Effector memory CD8-positive, alpha-beta T cell (primary cell): ENCODE data around the gene AMY1C.
"Not testable (repeated sequence)": the region's sequence is repeated elsewhere in the genome, so short reads cannot be mapped to it uniquely, and the experiment has no call there.

Experiments used
- ATAC-seq: fragments of 150-1000 bp; cut with Tn5 transposase; replicated peaks from 2 replicates; pipeline ENCODE4 v1.10.0; 2021; ENCODE audit warnings: mild to moderate bottlenecking, moderate library complexity
- DNase-seq, 3 experiments: peaks; one replicate each; pipeline ENCODE4 v3.0.0; 2021
- H3K27ac Mint-ChIP-seq, 2 donors: one replicate each; pipeline ENCODE4 v1.8.0; 2022; ENCODE audit warnings: mild to moderate bottlenecking in 2 of 2, mixed read lengths in 2 of 2, moderate library complexity in 2 of 2
- H3K27me3 Mint-ChIP-seq, 2 donors: one replicate each; pipeline ENCODE4 v1.8.0; 2022; ENCODE audit warnings: mixed read lengths in 2 of 2
- H3K36me3 Mint-ChIP-seq: one replicate; pipeline ENCODE4 v1.8.0; 2022; ENCODE audit warnings: mild to moderate bottlenecking, moderate library complexity, mixed read lengths; ENCODE audit not compliant: insufficient read depth
- H3K4me1 Mint-ChIP-seq, 2 donors: one replicate each; pipeline ENCODE4 v1.8.0; 2022; ENCODE audit warnings: low read depth in 2 of 2, mixed read lengths in 2 of 2
- H3K4me3 Mint-ChIP-seq, 2 donors: one replicate each; pipeline ENCODE4 v1.8.0; 2022; ENCODE audit warnings: mild to moderate bottlenecking in 2 of 2, mixed read lengths in 2 of 2, moderate library complexity in 2 of 2
- H3K9me3 Mint-ChIP-seq, 2 donors: one replicate each; pipeline ENCODE4 v1.8.0; 2022; ENCODE audit warnings: mixed read lengths in 2 of 2
- total RNA-seq, 9 experiments: gene quantifications; one replicate each; lab custom pipeline; 2026; lab: John Stamatoyannopoulos, UW

AMY1C gene
- total RNA-seq = 0 reads per million in 9 experiments

DNA sequence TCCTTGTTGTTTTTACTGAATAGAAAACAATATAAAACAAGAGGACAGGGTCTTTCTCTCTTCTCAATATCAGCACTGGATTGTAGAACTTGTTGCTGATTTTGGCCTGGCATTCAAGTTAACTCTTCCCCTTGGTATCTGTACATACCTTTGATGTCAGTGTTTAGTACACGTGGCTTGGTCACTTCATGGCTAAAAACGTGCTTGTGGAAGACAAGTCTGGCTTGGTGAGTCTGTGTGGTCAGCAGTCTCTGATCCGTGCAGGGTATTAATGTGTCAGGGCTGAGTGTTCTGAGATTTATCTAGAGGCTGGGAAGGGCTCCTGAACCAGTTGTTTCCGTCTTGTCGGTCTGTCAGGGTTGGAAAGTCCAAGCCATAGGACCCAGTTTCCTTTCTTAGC, at the start of gene AMY1C:
TSS of gene AMY1C (plus strand) at position 301 of the 400 bp plus-strand sequence. CDS start 572 bp downstream, outside the sequence.
- not testable (repeated sequence) for H3K27ac Mint-ChIP-seq, DNase-seq, ATAC-seq, H3K36me3 Mint-ChIP-seq, H3K9me3 Mint-ChIP-seq, H3K4me3 Mint-ChIP-seq, H3K27me3 Mint-ChIP-seq, H3K4me1 Mint-ChIP-seq

DNA sequence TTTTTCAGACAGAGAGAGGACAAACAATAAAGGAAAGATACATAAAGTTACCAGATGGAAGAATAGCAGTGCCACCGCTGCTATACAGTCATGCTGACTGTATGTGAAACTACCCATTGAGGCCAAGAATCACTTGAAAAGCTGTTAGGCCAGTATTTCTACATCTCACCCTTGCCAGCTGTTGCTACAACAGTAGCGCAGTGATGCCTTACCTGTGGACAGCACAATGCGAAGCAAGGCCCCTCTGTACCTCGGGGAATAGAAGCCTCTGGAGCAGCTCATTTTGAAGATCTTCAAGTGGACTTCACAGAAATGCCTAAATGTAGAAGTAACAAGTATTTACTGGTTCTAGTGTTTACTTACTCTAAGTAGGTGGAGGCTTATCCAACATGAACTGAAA, 49.0 kb upstream of the AMY1C start:
- not testable (repeated sequence) for H3K9me3 Mint-ChIP-seq, H3K27me3 Mint-ChIP-seq, ATAC-seq, H3K27ac Mint-ChIP-seq, DNase-seq, H3K36me3 Mint-ChIP-seq, H3K4me3 Mint-ChIP-seq, H3K4me1 Mint-ChIP-seq

DNA sequence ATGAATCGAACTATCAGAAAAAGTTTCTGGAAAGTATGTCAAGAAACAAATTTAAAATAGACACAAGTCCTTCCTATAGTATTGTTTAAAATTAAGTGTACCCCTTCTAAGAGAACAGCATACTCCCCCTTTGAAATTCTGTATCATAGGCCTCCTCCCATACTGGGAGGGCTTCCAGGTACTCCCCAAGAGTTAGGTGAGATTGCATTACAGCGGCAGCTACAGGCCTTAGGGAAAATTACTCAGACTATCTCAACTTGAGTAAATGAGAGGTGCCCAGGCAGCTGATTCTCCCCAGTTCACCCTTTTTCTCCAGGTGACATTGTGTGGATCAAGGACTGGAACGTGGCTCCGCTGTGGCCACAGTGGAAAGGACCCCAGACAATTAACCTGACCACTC, 48.4 kb upstream of the AMY1C start:
- H3K36me3 Mint-ChIP-seq, DNase-seq, H3K9me3 Mint-ChIP-seq, H3K4me1 Mint-ChIP-seq, ATAC-seq, H3K27me3 Mint-ChIP-seq, H3K27ac Mint-ChIP-seq, H3K4me3 Mint-ChIP-seq: not testable (repeated sequence)

DNA sequence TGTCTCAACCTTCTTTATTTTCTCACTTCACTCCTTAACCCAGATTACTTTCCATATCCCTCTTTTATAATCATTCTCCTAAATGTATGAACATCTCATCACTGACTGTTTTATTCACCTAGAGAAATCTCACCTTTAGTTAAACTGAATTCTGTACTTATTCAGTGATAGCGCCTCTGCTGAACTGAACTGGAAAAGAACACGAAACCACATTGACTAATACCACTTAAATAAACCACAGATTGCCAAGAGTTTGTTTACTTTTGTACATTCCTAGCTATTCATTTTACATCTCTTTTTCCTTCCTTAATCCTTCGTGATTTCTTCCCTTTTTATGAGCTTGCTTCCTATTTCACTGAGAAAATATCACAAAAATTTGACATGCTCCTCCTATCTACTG, 42.0 kb upstream of the AMY1C start:
- H3K36me3 Mint-ChIP-seq, H3K4me1 Mint-ChIP-seq, H3K27me3 Mint-ChIP-seq, H3K9me3 Mint-ChIP-seq, DNase-seq, H3K4me3 Mint-ChIP-seq, H3K27ac Mint-ChIP-seq, ATAC-seq: not testable (repeated sequence)

DNA sequence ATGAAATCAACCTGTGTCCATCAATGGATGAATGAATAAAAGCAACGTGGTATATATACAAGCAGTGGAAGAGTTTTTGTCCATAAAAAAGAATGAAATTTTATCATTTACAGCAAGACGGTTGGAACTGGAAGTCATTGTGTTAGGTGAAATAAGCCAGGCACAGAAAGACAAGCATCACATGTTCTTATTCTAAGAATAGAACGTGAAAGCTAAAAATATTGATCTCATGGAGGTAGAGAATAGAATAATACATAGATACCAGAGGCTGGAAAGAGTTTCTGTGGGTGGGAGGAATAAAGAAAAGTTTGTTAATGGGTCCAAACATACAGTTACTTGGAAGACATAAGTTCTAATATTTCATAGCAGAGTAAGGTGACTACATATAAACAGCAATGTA, 39.3 kb upstream of the AMY1C start:
- H3K9me3 Mint-ChIP-seq, H3K27me3 Mint-ChIP-seq, ATAC-seq, H3K27ac Mint-ChIP-seq, DNase-seq, H3K4me3 Mint-ChIP-seq, H3K36me3 Mint-ChIP-seq, H3K4me1 Mint-ChIP-seq: not testable (repeated sequence)

DNA sequence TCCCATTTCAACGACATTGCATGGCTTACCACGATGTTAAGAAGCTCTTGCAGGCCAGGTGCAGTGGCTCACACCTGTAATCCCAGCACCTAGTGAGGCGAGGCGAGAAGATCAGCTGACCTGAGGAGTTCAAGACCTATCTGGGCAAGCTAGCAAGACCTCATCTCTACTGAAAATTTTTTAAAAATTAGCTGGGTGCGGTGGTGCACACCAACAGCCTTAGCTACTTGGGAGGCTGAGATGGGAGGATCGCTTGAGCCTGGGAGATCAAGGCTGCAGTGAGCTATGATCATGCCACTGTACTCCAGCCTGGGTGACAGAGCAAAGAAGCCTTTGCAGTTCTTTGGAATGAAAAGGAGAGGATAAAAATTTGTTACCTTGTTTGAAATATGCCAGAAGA, 32.3 kb upstream of the AMY1C start:
- not testable (repeated sequence) for H3K27ac Mint-ChIP-seq, H3K4me1 Mint-ChIP-seq, H3K4me3 Mint-ChIP-seq

DNA sequence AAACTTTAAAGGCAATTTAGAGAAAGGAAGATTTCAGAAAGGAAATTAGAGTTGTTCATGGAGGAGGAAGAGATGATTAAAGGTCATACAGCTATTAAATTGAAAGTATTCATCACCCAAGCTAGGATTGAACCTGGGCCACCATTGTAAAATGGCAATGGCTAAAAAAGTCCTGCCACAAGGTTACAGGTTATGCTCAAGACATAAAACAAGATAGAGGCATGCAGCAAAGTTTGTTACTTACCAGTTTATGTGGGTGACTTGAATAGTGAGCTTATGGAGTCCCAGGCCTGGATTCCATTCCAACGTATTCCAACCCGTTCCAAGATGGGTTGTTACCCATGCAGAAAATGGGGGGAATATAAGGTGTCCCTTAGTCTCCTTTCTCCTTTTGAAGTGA, 28.2 kb upstream of the AMY1C start:
- not testable (repeated sequence) for H3K27me3 Mint-ChIP-seq, H3K36me3 Mint-ChIP-seq, ATAC-seq, H3K27ac Mint-ChIP-seq, H3K4me1 Mint-ChIP-seq, H3K4me3 Mint-ChIP-seq, DNase-seq, H3K9me3 Mint-ChIP-seq

More for the DNA sequence above, 32.3 kb upstream of the AMY1C start:
- ATAC-seq, H3K36me3 Mint-ChIP-seq, DNase-seq, H3K27me3 Mint-ChIP-seq, H3K9me3 Mint-ChIP-seq: not testable (repeated sequence)

DNA sequence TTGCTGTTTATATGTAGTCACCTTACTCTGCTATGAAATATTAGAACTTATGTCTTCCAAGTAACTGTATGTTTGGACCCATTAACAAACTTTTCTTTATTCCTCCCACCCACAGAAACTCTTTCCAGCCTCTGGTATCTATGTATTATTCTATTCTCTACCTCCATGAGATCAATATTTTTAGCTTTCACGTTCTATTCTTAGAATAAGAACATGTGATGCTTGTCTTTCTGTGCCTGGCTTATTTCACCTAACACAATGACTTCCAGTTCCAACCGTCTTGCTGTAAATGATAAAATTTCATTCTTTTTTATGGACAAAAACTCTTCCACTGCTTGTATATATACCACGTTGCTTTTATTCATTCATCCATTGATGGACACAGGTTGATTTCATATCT, 14.4 kb upstream of the AMY1C start:
- H3K4me3 Mint-ChIP-seq, H3K9me3 Mint-ChIP-seq, ATAC-seq, DNase-seq, H3K27me3 Mint-ChIP-seq, H3K27ac Mint-ChIP-seq, H3K4me1 Mint-ChIP-seq, H3K36me3 Mint-ChIP-seq: not testable (repeated sequence)

DNA sequence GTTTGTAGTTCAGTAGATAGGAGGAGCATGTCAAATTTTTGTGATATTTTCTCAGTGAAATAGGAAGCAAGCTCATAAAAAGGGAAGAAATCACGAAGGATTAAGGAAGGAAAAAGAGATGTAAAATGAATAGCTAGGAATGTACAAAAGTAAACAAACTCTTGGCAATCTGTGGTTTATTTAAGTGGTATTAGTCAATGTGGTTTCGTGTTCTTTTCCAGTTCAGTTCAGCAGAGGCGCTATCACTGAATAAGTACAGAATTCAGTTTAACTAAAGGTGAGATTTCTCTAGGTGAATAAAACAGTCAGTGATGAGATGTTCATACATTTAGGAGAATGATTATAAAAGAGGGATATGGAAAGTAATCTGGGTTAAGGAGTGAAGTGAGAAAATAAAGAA, 11.7 kb upstream of the AMY1C start:
- not testable (repeated sequence) for H3K4me1 Mint-ChIP-seq

DNA sequence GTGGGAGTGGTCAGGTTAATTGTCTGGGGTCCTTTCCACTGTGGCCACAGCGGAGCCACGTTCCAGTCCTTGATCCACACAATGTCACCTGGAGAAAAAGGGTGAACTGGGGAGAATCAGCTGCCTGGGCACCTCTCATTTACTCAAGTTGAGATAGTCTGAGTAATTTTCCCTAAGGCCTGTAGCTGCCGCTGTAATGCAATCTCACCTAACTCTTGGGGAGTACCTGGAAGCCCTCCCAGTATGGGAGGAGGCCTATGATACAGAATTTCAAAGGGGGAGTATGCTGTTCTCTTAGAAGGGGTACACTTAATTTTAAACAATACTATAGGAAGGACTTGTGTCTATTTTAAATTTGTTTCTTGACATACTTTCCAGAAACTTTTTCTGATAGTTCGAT, 5.2 kb upstream of the AMY1C start:
- not testable (repeated sequence) for H3K4me3 Mint-ChIP-seq, H3K27ac Mint-ChIP-seq, H3K4me1 Mint-ChIP-seq, DNase-seq, H3K27me3 Mint-ChIP-seq, ATAC-seq, H3K36me3 Mint-ChIP-seq, H3K9me3 Mint-ChIP-seq

More for the DNA sequence above, 11.7 kb upstream of the AMY1C start:
- H3K27me3 Mint-ChIP-seq, H3K4me3 Mint-ChIP-seq, H3K27ac Mint-ChIP-seq, H3K9me3 Mint-ChIP-seq, H3K36me3 Mint-ChIP-seq, ATAC-seq, DNase-seq: not testable (repeated sequence)

DNA sequence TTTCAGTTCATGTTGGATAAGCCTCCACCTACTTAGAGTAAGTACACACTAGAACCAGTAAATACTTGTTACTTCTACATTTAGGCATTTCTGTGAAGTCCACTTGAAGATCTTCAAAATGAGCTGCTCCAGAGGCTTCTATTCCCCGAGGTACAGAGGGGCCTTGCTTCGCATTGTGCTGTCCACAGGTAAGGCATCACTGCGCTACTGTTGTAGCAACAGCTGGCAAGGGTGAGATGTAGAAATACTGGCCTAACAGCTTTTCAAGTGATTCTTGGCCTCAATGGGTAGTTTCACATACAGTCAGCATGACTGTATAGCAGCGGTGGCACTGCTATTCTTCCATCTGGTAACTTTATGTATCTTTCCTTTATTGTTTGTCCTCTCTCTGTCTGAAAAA, 4.7 kb upstream of the AMY1C start:
- H3K27ac Mint-ChIP-seq, H3K4me3 Mint-ChIP-seq, H3K9me3 Mint-ChIP-seq, H3K36me3 Mint-ChIP-seq, ATAC-seq, H3K27me3 Mint-ChIP-seq, DNase-seq, H3K4me1 Mint-ChIP-seq: not testable (repeated sequence)

DNA sequence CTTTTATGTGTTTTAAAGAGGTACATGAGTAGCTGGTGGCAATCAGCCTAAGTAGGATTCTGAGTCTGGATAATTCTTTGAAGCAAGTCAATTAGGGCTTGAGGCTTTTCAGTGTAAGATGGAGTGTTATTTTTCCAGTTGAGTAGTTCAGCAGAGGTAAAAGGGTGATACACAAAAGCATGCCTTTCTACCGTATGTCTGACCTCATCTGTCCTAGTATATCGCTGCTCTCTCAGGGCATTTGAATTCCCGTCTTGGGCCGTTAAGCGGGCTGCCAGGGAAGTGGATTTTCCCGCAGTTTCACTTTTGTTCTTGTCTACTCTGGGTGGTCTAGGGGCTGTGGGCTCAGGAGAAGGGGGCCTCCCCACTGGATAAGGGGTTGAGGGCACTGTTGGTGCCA, 1.4 kb upstream of the AMY1C start:
- not testable (repeated sequence) for ATAC-seq, H3K27ac Mint-ChIP-seq, H3K36me3 Mint-ChIP-seq, DNase-seq, H3K4me3 Mint-ChIP-seq, H3K27me3 Mint-ChIP-seq, H3K4me1 Mint-ChIP-seq, H3K9me3 Mint-ChIP-seq

DNA sequence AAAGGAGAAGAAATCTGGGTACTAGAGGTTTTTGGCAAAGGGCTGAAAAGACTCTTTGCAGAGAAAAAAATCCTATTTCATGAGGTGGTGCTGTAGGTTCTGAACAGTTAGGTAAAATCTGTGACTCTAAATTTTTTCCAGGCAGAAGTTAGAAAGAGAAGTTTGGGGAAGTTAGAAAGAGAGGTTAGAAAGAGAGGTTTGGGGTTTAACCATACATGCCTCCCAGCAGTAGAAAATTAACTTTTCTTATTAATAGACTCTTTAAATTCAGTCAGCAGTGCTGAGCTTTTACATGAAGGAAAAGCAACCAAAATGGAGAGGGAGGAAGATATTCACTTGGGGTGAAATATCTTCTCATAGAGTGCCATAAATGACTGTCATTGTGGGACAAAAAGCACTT, 12.2 kb downstream of the AMY1C start:
- DNase-seq (no peak), ATAC-seq (no peak)
- H3K27me3 Mint-ChIP-seq = no peaks in the 10 kb centered on the region

DNA sequence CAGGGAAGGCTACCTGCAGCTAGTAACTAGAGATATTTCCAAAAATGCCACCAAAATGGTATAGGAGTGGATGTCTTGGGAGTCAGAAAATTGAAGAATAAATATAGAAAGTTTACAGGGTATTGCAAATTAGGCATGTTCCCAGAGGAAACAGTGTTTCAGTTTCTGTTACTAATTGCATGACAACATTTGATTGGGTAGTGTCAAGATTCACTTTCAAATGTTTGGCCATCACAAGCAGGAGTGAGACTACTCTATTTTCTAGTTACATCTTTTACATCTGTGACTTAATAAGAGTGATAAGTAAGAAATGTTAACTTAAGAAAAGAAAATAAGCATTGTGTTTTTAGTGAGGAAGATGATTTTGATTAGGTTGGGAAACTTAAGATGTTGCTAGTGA, 30.2 kb downstream of the AMY1C start:
- H3K36me3 Mint-ChIP-seq = no peaks in the 10 kb centered on the region
- ATAC-seq (no peak), DNase-seq (no peak)
- no peak overlapping the region for H3K4me3 Mint-ChIP-seq
- peaks cover 7 to 28% of the 10 kb centered on the region in 2 donors for H3K9me3 Mint-ChIP-seq
- no peaks in the 10 kb centered on the region for H3K27me3 Mint-ChIP-seq
- H3K27ac Mint-ChIP-seq = no peak overlapping the region
- no peaks in the 10 kb centered on the region for H3K4me1 Mint-ChIP-seq

More for the DNA sequence above, 12.2 kb downstream of the AMY1C start:
- Mint-ChIP-seq H3K9me3 (peaks cover 2 to 16% of the 10 kb centered on the region in 2 donors), H3K27ac (no peak overlapping the region), H3K36me3 (no peaks in the 10 kb centered on the region), H3K4me1 (no peaks in the 10 kb centered on the region), H3K4me3 (no peak overlapping the region)

DNA sequence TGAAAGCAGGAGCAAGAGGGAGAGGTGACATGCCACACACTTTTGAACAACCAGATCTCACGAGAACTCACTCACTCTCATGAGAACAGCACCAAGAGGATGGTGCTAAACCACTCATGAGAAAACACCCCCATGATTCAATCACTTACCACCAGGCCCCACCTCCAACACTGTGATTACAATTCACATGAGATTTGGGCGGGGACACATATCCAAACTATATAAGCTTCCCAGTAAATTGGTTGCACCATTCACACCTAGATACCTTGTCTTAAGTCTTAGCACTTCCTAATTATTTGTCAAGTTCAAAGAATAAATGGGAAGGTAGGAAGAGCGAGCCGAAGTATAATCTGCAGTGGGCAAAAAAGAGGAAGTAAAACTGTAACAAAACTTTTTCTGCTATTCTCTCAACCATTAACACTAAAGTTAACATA, 34.3 kb downstream of the AMY1C start:
- Mint-ChIP-seq H3K27ac (no peak overlapping the region), H3K4me3 (no peak overlapping the region), H3K27me3 (no peaks in the 10 kb centered on the region), H3K36me3 (no peaks in the 10 kb centered on the region), H3K9me3 (peaks cover 4 to 25% of the 10 kb centered on the region in 2 donors), H3K4me1 (no peaks in the 10 kb centered on the region)
- DNase-seq = no peak
- ATAC-seq = no peak
